GM23338 (cell line): ENCODE data around the gene ZBTB20.

ENCODE experiments used
- CREB1 ChIP-seq: fragments of 250-450 bp; sonication (Bioruptor Pico); IDR thresholded peaks from 2 replicates; pipeline ENCODE4 v1.5.0; 2020; ENCODE audit warnings: low read depth, mild to moderate bottlenecking, moderate library complexity
- EZH2 ChIP-seq: fragments of 200-600 bp; sonication (generic); IDR thresholded peaks from one replicate; pipeline ENCODE4 v1.8.0; 2017; ENCODE audit warnings: antibody characterized with exemption, mild to moderate bottlenecking, low read depth; ENCODE audit not compliant: unreplicated experiment
- EZH2phosphoT487 ChIP-seq: fragments of 200-600 bp; sonication (generic); IDR thresholded peaks from one replicate; pipeline ENCODE4 v1.8.1; 2018; ENCODE audit warnings: antibody characterized with exemption; ENCODE audit not compliant: unreplicated experiment
- JUNB ChIP-seq: IDR thresholded peaks from one replicate; pipeline ENCODE4 v1.6.1; 2016; ENCODE audit warnings: antibody characterized with exemption; ENCODE audit not compliant: unreplicated experiment
- NANOG ChIP-seq: IDR thresholded peaks from 2 replicates; pipeline ENCODE4 v1.6.1; 2016; ENCODE audit warnings: antibody characterized with exemption, borderline replicate concordance
- POLR2AphosphoS5 ChIP-seq: IDR thresholded peaks from 2 replicates; pipeline ENCODE4 v1.6.1; 2016; ENCODE audit warnings: antibody characterized with exemption, low read depth
- STAT1 ChIP-seq: IDR thresholded peaks from one replicate; pipeline ENCODE4 v1.6.1; 2016; ENCODE audit warnings: antibody characterized with exemption; ENCODE audit not compliant: unreplicated experiment
- ZNF114 ChIP-seq: fragments of 250-450 bp; sonication (Bioruptor Pico); IDR thresholded peaks from 2 replicates; pipeline ENCODE4 v1.5.0; 2020; ENCODE audit warnings: mild to moderate bottlenecking, moderate library complexity
- TF ChIP-seq, protein P1 (sequence below), 2 experiments: fragments of 200-600 bp in 1 of 2; sonication (generic) in 1 of 2; conservative IDR thresholded peaks; 2 replicates each; pipeline versions ENCODE4 v1.5.1 to v1.6.1; 2016 to 2017; ENCODE audit warnings: antibody characterized with exemption in 2 of 2, low read depth in 2 of 2, mild to moderate bottlenecking in 2 of 2, moderate library complexity in 1 of 2
- TF ChIP-seq, protein P2 (sequence below): fragments of 250-450 bp; sonication (Bioruptor Pico); IDR thresholded peaks from 2 replicates; pipeline ENCODE4 v1.5.0; 2020; ENCODE audit warnings: mild to moderate bottlenecking, moderate library complexity
- TF ChIP-seq, protein P3 (sequence below): IDR thresholded peaks from one replicate; pipeline ENCODE4 v1.6.1; 2018; ENCODE audit warnings: antibody characterized with exemption; ENCODE audit not compliant: unreplicated experiment
- TF ChIP-seq, protein P4 (sequence below): IDR thresholded peaks from 2 replicates; pipeline ENCODE4 v1.6.1; 2016; ENCODE audit warnings: antibody characterized with exemption

DNA sequence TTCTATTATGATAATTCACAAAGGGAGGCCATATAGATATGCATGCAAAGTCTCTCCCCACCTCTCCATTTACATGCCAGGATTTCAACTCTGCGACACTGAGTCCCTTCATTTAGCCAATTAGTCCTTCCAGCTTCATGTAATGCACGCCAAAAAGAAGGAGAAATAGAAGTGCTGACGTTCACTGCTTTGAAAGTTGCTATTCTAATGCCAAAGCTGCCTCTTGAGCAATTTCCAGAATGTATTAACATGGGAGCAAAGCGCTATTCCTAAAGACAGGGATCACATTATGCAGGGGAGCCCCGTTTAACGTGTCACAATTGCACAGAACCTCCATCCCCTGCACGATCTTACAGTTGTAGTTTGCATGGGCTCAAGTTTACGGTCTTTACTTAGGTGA, 722.8 kb downstream of the ZBTB20 start:
- TF ChIP-seq, protein P1, sequence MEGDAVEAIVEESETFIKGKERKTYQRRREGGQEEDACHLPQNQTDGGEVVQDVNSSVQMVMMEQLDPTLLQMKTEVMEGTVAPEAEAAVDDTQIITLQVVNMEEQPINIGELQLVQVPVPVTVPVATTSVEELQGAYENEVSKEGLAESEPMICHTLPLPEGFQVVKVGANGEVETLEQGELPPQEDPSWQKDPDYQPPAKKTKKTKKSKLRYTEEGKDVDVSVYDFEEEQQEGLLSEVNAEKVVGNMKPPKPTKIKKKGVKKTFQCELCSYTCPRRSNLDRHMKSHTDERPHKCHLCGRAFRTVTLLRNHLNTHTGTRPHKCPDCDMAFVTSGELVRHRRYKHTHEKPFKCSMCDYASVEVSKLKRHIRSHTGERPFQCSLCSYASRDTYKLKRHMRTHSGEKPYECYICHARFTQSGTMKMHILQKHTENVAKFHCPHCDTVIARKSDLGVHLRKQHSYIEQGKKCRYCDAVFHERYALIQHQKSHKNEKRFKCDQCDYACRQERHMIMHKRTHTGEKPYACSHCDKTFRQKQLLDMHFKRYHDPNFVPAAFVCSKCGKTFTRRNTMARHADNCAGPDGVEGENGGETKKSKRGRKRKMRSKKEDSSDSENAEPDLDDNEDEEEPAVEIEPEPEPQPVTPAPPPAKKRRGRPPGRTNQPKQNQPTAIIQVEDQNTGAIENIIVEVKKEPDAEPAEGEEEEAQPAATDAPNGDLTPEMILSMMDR (conservative IDR thresholded peaks at IDR 0.05; ENCODE audit: low read depth in 2 of 2): no peak
- TF ChIP-seq EZH2 (no peak), NANOG (no peak), STAT1 (no peak), EZH2phosphoT487 (no peak), POLR2AphosphoS5 (no peak), JUNB (no peak), ZNF114 (CRISPR knock-in tag) (no peak), CREB1 (no peak)
- TF ChIP-seq, protein P2, sequence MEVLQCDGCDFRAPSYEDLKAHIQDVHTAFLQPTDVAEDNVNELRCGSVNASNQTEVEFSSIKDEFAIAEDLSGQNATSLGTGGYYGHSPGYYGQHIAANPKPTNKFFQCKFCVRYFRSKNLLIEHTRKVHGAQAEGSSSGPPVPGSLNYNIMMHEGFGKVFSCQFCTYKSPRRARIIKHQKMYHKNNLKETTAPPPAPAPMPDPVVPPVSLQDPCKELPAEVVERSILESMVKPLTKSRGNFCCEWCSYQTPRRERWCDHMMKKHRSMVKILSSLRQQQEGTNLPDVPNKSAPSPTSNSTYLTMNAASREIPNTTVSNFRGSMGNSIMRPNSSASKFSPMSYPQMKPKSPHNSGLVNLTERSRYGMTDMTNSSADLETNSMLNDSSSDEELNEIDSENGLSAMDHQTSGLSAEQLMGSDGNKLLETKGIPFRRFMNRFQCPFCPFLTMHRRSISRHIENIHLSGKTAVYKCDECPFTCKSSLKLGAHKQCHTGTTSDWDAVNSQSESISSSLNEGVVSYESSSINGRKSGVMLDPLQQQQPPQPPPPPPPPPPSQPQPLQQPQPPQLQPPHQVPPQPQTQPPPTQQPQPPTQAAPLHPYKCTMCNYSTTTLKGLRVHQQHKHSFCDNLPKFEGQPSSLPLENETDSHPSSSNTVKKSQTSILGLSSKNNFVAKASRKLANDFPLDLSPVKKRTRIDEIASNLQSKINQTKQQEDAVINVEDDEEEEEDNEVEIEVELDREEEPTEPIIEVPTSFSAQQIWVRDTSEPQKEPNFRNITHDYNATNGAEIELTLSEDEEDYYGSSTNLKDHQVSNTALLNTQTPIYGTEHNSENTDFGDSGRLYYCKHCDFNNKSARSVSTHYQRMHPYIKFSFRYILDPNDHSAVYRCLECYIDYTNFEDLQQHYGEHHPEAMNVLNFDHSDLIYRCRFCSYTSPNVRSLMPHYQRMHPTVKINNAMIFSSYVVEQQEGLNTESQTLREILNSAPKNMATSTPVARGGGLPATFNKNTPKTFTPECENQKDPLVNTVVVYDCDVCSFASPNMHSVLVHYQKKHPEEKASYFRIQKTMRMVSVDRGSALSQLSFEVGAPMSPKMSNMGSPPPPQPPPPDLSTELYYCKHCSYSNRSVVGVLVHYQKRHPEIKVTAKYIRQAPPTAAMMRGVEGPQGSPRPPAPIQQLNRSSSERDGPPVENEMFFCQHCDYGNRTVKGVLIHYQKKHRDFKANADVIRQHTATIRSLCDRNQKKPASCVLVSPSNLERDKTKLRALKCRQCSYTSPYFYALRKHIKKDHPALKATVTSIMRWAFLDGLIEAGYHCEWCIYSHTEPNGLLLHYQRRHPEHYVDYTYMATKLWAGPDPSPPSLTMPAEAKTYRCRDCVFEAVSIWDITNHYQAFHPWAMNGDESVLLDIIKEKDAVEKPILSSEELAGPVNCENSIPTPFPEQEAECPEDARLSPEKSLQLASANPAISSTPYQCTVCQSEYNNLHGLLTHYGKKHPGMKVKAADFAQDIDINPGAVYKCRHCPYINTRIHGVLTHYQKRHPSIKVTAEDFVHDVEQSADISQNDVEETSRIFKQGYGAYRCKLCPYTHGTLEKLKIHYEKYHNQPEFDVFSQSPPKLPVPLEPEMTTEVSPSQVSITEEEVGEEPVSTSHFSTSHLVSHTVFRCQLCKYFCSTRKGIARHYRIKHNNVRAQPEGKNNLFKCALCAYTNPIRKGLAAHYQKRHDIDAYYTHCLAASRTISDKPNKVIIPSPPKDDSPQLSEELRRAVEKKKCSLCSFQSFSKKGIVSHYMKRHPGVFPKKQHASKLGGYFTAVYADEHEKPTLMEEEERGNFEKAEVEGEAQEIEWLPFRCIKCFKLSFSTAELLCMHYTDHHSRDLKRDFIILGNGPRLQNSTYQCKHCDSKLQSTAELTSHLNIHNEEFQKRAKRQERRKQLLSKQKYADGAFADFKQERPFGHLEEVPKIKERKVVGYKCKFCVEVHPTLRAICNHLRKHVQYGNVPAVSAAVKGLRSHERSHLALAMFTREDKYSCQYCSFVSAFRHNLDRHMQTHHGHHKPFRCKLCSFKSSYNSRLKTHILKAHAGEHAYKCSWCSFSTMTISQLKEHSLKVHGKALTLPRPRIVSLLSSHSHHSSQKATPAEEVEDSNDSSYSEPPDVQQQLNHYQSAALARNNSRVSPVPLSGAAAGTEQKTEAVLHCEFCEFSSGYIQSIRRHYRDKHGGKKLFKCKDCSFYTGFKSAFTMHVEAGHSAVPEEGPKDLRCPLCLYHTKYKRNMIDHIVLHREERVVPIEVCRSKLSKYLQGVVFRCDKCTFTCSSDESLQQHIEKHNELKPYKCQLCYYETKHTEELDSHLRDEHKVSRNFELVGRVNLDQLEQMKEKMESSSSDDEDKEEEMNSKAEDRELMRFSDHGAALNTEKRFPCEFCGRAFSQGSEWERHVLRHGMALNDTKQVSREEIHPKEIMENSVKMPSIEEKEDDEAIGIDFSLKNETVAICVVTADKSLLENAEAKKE: no peak
- TF ChIP-seq, protein P3, sequence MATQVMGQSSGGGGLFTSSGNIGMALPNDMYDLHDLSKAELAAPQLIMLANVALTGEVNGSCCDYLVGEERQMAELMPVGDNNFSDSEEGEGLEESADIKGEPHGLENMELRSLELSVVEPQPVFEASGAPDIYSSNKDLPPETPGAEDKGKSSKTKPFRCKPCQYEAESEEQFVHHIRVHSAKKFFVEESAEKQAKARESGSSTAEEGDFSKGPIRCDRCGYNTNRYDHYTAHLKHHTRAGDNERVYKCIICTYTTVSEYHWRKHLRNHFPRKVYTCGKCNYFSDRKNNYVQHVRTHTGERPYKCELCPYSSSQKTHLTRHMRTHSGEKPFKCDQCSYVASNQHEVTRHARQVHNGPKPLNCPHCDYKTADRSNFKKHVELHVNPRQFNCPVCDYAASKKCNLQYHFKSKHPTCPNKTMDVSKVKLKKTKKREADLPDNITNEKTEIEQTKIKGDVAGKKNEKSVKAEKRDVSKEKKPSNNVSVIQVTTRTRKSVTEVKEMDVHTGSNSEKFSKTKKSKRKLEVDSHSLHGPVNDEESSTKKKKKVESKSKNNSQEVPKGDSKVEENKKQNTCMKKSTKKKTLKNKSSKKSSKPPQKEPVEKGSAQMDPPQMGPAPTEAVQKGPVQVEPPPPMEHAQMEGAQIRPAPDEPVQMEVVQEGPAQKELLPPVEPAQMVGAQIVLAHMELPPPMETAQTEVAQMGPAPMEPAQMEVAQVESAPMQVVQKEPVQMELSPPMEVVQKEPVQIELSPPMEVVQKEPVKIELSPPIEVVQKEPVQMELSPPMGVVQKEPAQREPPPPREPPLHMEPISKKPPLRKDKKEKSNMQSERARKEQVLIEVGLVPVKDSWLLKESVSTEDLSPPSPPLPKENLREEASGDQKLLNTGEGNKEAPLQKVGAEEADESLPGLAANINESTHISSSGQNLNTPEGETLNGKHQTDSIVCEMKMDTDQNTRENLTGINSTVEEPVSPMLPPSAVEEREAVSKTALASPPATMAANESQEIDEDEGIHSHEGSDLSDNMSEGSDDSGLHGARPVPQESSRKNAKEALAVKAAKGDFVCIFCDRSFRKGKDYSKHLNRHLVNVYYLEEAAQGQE: no peak
- TF ChIP-seq, protein P4, sequence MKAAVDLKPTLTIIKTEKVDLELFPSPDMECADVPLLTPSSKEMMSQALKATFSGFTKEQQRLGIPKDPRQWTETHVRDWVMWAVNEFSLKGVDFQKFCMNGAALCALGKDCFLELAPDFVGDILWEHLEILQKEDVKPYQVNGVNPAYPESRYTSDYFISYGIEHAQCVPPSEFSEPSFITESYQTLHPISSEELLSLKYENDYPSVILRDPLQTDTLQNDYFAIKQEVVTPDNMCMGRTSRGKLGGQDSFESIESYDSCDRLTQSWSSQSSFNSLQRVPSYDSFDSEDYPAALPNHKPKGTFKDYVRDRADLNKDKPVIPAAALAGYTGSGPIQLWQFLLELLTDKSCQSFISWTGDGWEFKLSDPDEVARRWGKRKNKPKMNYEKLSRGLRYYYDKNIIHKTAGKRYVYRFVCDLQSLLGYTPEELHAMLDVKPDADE: no peak
